Liver (tissue), 9 donors: ENCODE measurements around the gene DRAP1. TPM values are rescaled to one million over a fixed set of nuclear protein-coding genes. Genes with fewer than 3 reads are reported as not detected.

Experiments
- DNase-seq: peaks from one replicate; pipeline ENCODE4 v3.0.0-alpha.2; 2017; ENCODE audit warnings: low spot score
- H3K27ac ChIP-seq, 2 donors: one replicate each; pipeline ENCODE4 v1.7.0; 2013; ENCODE audit warnings: inconsistent platforms in 2 of 2, low read length in 2 of 2, control low read depth in 1 of 2, low read depth in 1 of 2, mild to moderate bottlenecking in 1 of 2
- H3K27me3 ChIP-seq, 4 donors: one replicate each; pipeline versions ENCODE4 v1.6.1 to v1.7.0; 2013; ENCODE audit warnings: low read length in 3 of 4, inconsistent platforms in 1 of 4, mild to moderate bottlenecking in 1 of 4, moderate library complexity in 1 of 4; ENCODE audit not compliant: control insufficient read depth in 4 of 4, insufficient read depth in 4 of 4
- H3K36me3 ChIP-seq, 4 donors: one replicate each; pipeline versions ENCODE4 v1.6.1 to v1.7.0; 2013; ENCODE audit warnings: low read length in 3 of 4, mild to moderate bottlenecking in 3 of 4, low read depth in 1 of 4, moderate library complexity in 1 of 4; ENCODE audit not compliant: control insufficient read depth in 4 of 4, insufficient read depth in 3 of 4
- H3K4me1 ChIP-seq, 4 donors: one replicate each; pipeline versions ENCODE4 v1.6.1 to v1.7.0; 2013; ENCODE audit warnings: low read length in 3 of 4, mild to moderate bottlenecking in 3 of 4, moderate library complexity in 1 of 4; ENCODE audit not compliant: control insufficient read depth in 4 of 4, insufficient read depth in 4 of 4
- H3K4me3 ChIP-seq, 3 donors: one replicate each; pipeline versions ENCODE4 v1.6.1 to v1.7.0; 2013; ENCODE audit warnings: low read length in 3 of 3, control low read depth in 1 of 3, low read depth in 1 of 3, mild to moderate bottlenecking in 1 of 3
- H3K9ac ChIP-seq, 2 donors: one replicate each; pipeline ENCODE4 v1.7.0; 2013; ENCODE audit warnings: low read length in 2 of 2, mild to moderate bottlenecking in 2 of 2, moderate library complexity in 2 of 2, control low read depth in 1 of 2, low read depth in 1 of 2
- H3K9me3 ChIP-seq, 4 donors: one replicate each; pipeline versions ENCODE4 v1.6.1 to v1.7.0; 2013; ENCODE audit warnings: low read length in 3 of 4; ENCODE audit not compliant: control insufficient read depth in 4 of 4
- EGR1 ChIP-seq, 2 donors: IDR thresholded peaks; 2 replicates each; pipeline ENCODE4 v1.6.1; 2016 to 2018; ENCODE audit warnings: antibody characterized with exemption in 2 of 2, low read depth in 2 of 2
- FOXA1 ChIP-seq: IDR thresholded peaks from 2 replicates; pipeline ENCODE4 v1.6.1; 2016; ENCODE audit warnings: antibody characterized with exemption
- FOXA2 ChIP-seq: IDR thresholded peaks from 2 replicates; pipeline ENCODE4 v1.6.1; 2016; ENCODE audit warnings: antibody characterized with exemption
- GABPA ChIP-seq, 2 donors: IDR thresholded peaks in 1 of 2; conservative IDR thresholded peaks in 1 of 2; 2 replicates each; pipeline ENCODE4 v1.6.1; 2016; ENCODE audit warnings: antibody characterized with exemption in 2 of 2, mild to moderate bottlenecking in 1 of 2, moderate library complexity in 1 of 2
- HNF4A ChIP-seq, 2 donors: conservative IDR thresholded peaks; 2 replicates each; pipeline ENCODE4 v1.6.1; 2016; ENCODE audit warnings: antibody characterized with exemption in 2 of 2, mild to moderate bottlenecking in 2 of 2
- HNF4G ChIP-seq: IDR thresholded peaks from 2 replicates; pipeline ENCODE4 v1.6.1; 2016; ENCODE audit warnings: antibody characterized with exemption
- JUND ChIP-seq, 2 donors: IDR thresholded peaks; 2 replicates each; pipeline ENCODE4 v1.6.1; 2016; ENCODE audit warnings: antibody characterized with exemption in 2 of 2
- NR2F2 ChIP-seq: IDR thresholded peaks from 2 replicates; pipeline ENCODE4 v1.6.1; 2016; ENCODE audit warnings: antibody characterized with exemption
- RAD21 ChIP-seq, 2 donors: IDR thresholded peaks; 2 replicates each; pipeline ENCODE4 v1.6.1; 2016; ENCODE audit warnings: antibody characterized with exemption in 2 of 2, mild to moderate bottlenecking in 2 of 2
- RXRA ChIP-seq, 2 donors: IDR thresholded peaks; 2 replicates each; pipeline ENCODE4 v1.6.1; 2017 to 2018; ENCODE audit warnings: antibody characterized with exemption in 2 of 2, mild to moderate bottlenecking in 1 of 2
- SP1 ChIP-seq: IDR thresholded peaks from 2 replicates; pipeline ENCODE4 v1.6.1; 2018; ENCODE audit warnings: antibody characterized with exemption, mild to moderate bottlenecking
- TAF1 ChIP-seq: conservative IDR thresholded peaks from 2 replicates; pipeline ENCODE4 v1.6.1; 2016; ENCODE audit warnings: antibody characterized with exemption, mild to moderate bottlenecking
- YY1 ChIP-seq: IDR thresholded peaks from 2 replicates; pipeline ENCODE4 v1.6.1; 2016; ENCODE audit warnings: antibody characterized with exemption, mild to moderate bottlenecking
- WGBS: extraction: QIAGEN DNeasy Blood & Tissue Kit; methylation state at CpG from one replicate; pipeline ENCODE4 v1.1.7; 2013; 5-methylcytosine and 5-hydroxymethylcytosine counted together
- polyA plus RNA-seq, 2 donors: library from polyadenylated mRNA; stranded (reverse) in 1 of 2; unstranded in 1 of 2; fragments of 200-250 nt in 1 of 2; fragments of >200 nt in 1 of 2; fragmentation: Nextera tagmentation in 1 of 2; extraction: Ambion mirVana in 1 of 2; gene quantifications; one replicate each; pipeline versions ENCODE4 v1.2.1 to v1.2.3, GENCODE V29; 2013 to 2015
- total RNA-seq, 2 donors: library from RNA; depleted of rRNA; stranded (reverse); fragments of >200 nt; gene quantifications; one replicate each; pipeline ENCODE4 v1.2.3, GENCODE V29; 2014
- TF ChIP-seq, protein P1 (sequence below): IDR thresholded peaks from 2 replicates; pipeline ENCODE4 v1.6.1; 2016; ENCODE audit warnings: antibody characterized with exemption, mild to moderate bottlenecking
- TF ChIP-seq, protein P2 (sequence below): IDR thresholded peaks from 2 replicates; pipeline ENCODE4 v1.6.1; 2016; ENCODE audit warnings: antibody characterized with exemption
- TF ChIP-seq, protein P3 (sequence below): IDR thresholded peaks from 2 replicates; pipeline ENCODE4 v1.6.1; 2016; ENCODE audit warnings: antibody characterized with exemption
- TF ChIP-seq, protein P4 (sequence below): IDR thresholded peaks from 2 replicates; pipeline ENCODE4 v1.6.1; 2016; ENCODE audit warnings: antibody characterized with exemption
- TF ChIP-seq, protein P5 (sequence below): fragments of 150-350 bp; IDR thresholded peaks from 2 replicates; pipeline ENCODE4 v1.5.1; 2017; ENCODE audit warnings: improper control_type of control experiment, low read depth, low read length; ENCODE audit not compliant: missing input control
- donor health status: healthy.
- donor health status: healthy.
- donor health status: healthy.
- donor health status: healthy.
- donor health status: healthy.

The DRAP1 gene
- total and polyA plus RNA-seq, 4 donors: 18.1 to 57.3 (median 42.3) TPM

DNA sequence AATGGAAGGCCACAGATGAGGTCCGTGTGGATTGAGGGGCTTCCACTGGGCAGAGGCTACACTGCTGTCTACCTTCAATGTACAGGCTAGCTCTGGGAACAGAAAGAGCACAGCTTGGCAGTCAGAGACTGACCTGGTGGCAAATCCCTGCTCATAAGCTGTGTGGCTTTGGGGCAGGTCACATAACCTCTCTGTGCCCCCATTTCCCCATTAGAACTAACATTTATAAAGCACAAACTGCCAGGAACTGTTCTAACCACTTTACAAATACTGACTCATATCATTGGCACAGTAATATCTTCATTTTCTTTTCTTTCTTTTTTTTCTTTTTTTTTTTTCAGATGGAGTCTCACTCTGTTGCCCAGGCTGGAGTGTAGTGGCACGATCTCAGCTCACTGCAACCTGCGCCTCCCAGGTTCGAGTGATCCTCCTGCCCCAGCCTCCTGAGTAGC is 22.2 kb upstream of the DRAP1 start:
- Histone ChIP-seq H3K9ac (no peak overlapping the region), H3K9me3 (no peaks in the 10 kb centered on the region), H3K4me1 (peaks cover 0 to 24% (median 12%) of the 10 kb centered on the region in 4 donors), H3K27me3 (no peaks in the 10 kb centered on the region), H3K4me3 (no peak overlapping the region), H3K27ac (no peak overlapping the region), H3K36me3 (peaks cover 0 to 1% (median 0%) of the 10 kb centered on the region in 4 donors)
- TF ChIP-seq, protein P1, sequence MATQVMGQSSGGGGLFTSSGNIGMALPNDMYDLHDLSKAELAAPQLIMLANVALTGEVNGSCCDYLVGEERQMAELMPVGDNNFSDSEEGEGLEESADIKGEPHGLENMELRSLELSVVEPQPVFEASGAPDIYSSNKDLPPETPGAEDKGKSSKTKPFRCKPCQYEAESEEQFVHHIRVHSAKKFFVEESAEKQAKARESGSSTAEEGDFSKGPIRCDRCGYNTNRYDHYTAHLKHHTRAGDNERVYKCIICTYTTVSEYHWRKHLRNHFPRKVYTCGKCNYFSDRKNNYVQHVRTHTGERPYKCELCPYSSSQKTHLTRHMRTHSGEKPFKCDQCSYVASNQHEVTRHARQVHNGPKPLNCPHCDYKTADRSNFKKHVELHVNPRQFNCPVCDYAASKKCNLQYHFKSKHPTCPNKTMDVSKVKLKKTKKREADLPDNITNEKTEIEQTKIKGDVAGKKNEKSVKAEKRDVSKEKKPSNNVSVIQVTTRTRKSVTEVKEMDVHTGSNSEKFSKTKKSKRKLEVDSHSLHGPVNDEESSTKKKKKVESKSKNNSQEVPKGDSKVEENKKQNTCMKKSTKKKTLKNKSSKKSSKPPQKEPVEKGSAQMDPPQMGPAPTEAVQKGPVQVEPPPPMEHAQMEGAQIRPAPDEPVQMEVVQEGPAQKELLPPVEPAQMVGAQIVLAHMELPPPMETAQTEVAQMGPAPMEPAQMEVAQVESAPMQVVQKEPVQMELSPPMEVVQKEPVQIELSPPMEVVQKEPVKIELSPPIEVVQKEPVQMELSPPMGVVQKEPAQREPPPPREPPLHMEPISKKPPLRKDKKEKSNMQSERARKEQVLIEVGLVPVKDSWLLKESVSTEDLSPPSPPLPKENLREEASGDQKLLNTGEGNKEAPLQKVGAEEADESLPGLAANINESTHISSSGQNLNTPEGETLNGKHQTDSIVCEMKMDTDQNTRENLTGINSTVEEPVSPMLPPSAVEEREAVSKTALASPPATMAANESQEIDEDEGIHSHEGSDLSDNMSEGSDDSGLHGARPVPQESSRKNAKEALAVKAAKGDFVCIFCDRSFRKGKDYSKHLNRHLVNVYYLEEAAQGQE: no peak
- TF ChIP-seq YY1 (no peak), TAF1 (no peak), EGR1 (IDR thresholded peaks at IDR 0.05; ENCODE audit: low read depth in 2 of 2) (no peak), NR2F2 (no peak), JUND (IDR thresholded peaks at IDR 0.05) (no peak), FOXA2 (no peak), HNF4A (conservative IDR thresholded peaks at IDR 0.05) (no peak), FOXA1 (no peak), RXRA (IDR thresholded peaks at IDR 0.05) (no peak), HNF4G (no peak), GABPA (IDR thresholded peaks at IDR 0.05 in 1 of 2, conservative IDR thresholded peaks at IDR 0.05 in 1 of 2) (no peak), RAD21 (IDR thresholded peaks at IDR 0.05) (no peak), SP1 (no peak)
- TF ChIP-seq, protein P2, sequence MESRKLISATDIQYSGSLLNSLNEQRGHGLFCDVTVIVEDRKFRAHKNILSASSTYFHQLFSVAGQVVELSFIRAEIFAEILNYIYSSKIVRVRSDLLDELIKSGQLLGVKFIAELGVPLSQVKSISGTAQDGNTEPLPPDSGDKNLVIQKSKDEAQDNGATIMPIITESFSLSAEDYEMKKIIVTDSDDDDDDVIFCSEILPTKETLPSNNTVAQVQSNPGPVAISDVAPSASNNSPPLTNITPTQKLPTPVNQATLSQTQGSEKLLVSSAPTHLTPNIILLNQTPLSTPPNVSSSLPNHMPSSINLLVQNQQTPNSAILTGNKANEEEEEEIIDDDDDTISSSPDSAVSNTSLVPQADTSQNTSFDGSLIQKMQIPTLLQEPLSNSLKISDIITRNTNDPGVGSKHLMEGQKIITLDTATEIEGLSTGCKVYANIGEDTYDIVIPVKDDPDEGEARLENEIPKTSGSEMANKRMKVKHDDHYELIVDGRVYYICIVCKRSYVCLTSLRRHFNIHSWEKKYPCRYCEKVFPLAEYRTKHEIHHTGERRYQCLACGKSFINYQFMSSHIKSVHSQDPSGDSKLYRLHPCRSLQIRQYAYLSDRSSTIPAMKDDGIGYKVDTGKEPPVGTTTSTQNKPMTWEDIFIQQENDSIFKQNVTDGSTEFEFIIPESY: no peak
- TF ChIP-seq, protein P3, sequence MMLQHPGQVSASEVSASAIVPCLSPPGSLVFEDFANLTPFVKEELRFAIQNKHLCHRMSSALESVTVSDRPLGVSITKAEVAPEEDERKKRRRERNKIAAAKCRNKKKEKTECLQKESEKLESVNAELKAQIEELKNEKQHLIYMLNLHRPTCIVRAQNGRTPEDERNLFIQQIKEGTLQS: no peak
- TF ChIP-seq, protein P4, sequence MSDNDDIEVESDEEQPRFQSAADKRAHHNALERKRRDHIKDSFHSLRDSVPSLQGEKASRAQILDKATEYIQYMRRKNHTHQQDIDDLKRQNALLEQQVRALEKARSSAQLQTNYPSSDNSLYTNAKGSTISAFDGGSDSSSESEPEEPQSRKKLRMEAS: no peak
- TF ChIP-seq, protein P5, sequence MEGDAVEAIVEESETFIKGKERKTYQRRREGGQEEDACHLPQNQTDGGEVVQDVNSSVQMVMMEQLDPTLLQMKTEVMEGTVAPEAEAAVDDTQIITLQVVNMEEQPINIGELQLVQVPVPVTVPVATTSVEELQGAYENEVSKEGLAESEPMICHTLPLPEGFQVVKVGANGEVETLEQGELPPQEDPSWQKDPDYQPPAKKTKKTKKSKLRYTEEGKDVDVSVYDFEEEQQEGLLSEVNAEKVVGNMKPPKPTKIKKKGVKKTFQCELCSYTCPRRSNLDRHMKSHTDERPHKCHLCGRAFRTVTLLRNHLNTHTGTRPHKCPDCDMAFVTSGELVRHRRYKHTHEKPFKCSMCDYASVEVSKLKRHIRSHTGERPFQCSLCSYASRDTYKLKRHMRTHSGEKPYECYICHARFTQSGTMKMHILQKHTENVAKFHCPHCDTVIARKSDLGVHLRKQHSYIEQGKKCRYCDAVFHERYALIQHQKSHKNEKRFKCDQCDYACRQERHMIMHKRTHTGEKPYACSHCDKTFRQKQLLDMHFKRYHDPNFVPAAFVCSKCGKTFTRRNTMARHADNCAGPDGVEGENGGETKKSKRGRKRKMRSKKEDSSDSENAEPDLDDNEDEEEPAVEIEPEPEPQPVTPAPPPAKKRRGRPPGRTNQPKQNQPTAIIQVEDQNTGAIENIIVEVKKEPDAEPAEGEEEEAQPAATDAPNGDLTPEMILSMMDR: no peak
- WGBS: 93% methylated on average over 4 of the region's 4 CpGs
- no peak for DNase-seq
